ENCODE measurements around the gene TMC3. TPM values are rescaled to one million over a fixed set of nuclear protein-coding genes. Genes with fewer than 3 reads are reported as not detected.
A peak's percentile ranks its signal among the peaks of the same experiment; 100 is the strongest.

The TMC3 gene
- total and polyA plus RNA-seq, 4 donors = 0.02 to 0.13 TPM; not detected in 2

- DNase-seq (ENCODE audit: low spot score) = no peak
- peaks cover 0 to 29% (median 15%) of the 10 kb centered on the region in 4 donors for H3K4me1 ChIP-seq (ENCODE audit: control insufficient read depth in 4 of 4, insufficient read depth in 4 of 4, low read length in 3 of 4)
Observed at GRCh38 chr15:81327516-81327915, 46.5 kb downstream of the TMC3 start.

GRCh38 chr15:81326466-81327212 is 47.4 kb downstream of the TMC3 start:
- no peak overlapping the region for H3K27ac ChIP-seq (ENCODE audit: low read depth in 1 of 2, low read length in 2 of 2)
- TF ChIP-seq YY1 (IDR thresholded peaks at IDR 0.05) (no peak), FOXA2 (IDR thresholded peaks at IDR 0.05) (no peak), JUND (IDR thresholded peaks at IDR 0.05) (no peak), HNF4G (IDR thresholded peaks at IDR 0.05) (no peak), MAX (IDR thresholded peaks at IDR 0.05) (no peak), CTCF (IDR thresholded peaks at IDR 0.05; ENCODE audit: low read depth, low read length, missing input control) (no peak), GABPA (IDR thresholded peaks at IDR 0.05 in 1 of 2, conservative IDR thresholded peaks at IDR 0.05 in 1 of 2) (no peak), NR2F2 (IDR thresholded peaks at IDR 0.05) (no peak), EGR1 (IDR thresholded peaks at IDR 0.05; ENCODE audit: low read depth in 2 of 2) (no peak), ZBTB33 (IDR thresholded peaks at IDR 0.05) (no peak), RXRA (IDR thresholded peaks at IDR 0.05) (no peak), HNF4A (conservative IDR thresholded peaks at IDR 0.05) (no peak), SP1 (IDR thresholded peaks at IDR 0.05) (no peak), FOXA1 (IDR thresholded peaks at IDR 0.05) (no peak), TAF1 (conservative IDR thresholded peaks at IDR 0.05) (no peak), RAD21 (IDR thresholded peaks at IDR 0.05) (no peak)
- TF ChIP-seq, protein P1, sequence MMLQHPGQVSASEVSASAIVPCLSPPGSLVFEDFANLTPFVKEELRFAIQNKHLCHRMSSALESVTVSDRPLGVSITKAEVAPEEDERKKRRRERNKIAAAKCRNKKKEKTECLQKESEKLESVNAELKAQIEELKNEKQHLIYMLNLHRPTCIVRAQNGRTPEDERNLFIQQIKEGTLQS (IDR thresholded peaks at IDR 0.05) = no peak
- TF ChIP-seq, protein P2, sequence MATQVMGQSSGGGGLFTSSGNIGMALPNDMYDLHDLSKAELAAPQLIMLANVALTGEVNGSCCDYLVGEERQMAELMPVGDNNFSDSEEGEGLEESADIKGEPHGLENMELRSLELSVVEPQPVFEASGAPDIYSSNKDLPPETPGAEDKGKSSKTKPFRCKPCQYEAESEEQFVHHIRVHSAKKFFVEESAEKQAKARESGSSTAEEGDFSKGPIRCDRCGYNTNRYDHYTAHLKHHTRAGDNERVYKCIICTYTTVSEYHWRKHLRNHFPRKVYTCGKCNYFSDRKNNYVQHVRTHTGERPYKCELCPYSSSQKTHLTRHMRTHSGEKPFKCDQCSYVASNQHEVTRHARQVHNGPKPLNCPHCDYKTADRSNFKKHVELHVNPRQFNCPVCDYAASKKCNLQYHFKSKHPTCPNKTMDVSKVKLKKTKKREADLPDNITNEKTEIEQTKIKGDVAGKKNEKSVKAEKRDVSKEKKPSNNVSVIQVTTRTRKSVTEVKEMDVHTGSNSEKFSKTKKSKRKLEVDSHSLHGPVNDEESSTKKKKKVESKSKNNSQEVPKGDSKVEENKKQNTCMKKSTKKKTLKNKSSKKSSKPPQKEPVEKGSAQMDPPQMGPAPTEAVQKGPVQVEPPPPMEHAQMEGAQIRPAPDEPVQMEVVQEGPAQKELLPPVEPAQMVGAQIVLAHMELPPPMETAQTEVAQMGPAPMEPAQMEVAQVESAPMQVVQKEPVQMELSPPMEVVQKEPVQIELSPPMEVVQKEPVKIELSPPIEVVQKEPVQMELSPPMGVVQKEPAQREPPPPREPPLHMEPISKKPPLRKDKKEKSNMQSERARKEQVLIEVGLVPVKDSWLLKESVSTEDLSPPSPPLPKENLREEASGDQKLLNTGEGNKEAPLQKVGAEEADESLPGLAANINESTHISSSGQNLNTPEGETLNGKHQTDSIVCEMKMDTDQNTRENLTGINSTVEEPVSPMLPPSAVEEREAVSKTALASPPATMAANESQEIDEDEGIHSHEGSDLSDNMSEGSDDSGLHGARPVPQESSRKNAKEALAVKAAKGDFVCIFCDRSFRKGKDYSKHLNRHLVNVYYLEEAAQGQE (IDR thresholded peaks at IDR 0.05) = no peak
- WGBS = 64% methylated on average over 7 of the region's 7 CpGs
- H3K4me3 ChIP-seq (ENCODE audit: low read depth in 1 of 3, low read length in 3 of 3) = no peak overlapping the region
- H3K36me3 ChIP-seq (ENCODE audit: control insufficient read depth in 4 of 4, insufficient read depth in 3 of 4, low read depth in 1 of 4, low read length in 3 of 4) = peaks cover 0 to 3% (median 0%) of the 10 kb centered on the region in 4 donors
- H3K4me1 ChIP-seq (ENCODE audit: control insufficient read depth in 4 of 4, insufficient read depth in 4 of 4, low read length in 3 of 4) = peaks cover 0 to 37% (median 23%) of the 10 kb centered on the region in 4 donors
- no peak overlapping the region for H3K9ac ChIP-seq (ENCODE audit: low read depth in 1 of 2, low read length in 2 of 2)
- DNase-seq (ENCODE audit: low spot score) = no peak
- H3K9me3 ChIP-seq (ENCODE audit: control insufficient read depth in 4 of 4, low read length in 3 of 4) = no peaks in the 10 kb centered on the region
- H3K27me3 ChIP-seq (ENCODE audit: control insufficient read depth in 4 of 4, insufficient read depth in 4 of 4, low read length in 3 of 4) = no peaks in the 10 kb centered on the region

More at GRCh38 chr15:81327516-81327915, 46.5 kb downstream of the TMC3 start:
- Histone ChIP-seq H3K27ac (ENCODE audit: low read depth in 1 of 2, low read length in 2 of 2) (no peak overlapping the region), H3K36me3 (ENCODE audit: control insufficient read depth in 4 of 4, insufficient read depth in 3 of 4, low read depth in 1 of 4, low read length in 3 of 4) (no peaks in the 10 kb centered on the region), H3K9me3 (ENCODE audit: control insufficient read depth in 4 of 4, low read length in 3 of 4) (no peaks in the 10 kb centered on the region), H3K4me3 (ENCODE audit: low read depth in 1 of 3, low read length in 3 of 3) (no peak overlapping the region), H3K27me3 (ENCODE audit: control insufficient read depth in 4 of 4, insufficient read depth in 4 of 4, low read length in 3 of 4) (no peaks in the 10 kb centered on the region), H3K9ac (ENCODE audit: low read depth in 1 of 2, low read length in 2 of 2) (no peak overlapping the region)
- WGBS = 74% methylated on average over 3 of the region's 3 CpGs
- no peak for TF ChIP-seq ZBTB33 (IDR thresholded peaks at IDR 0.05)
- TF ChIP-seq HNF4A (conservative IDR thresholded peaks at IDR 0.05) = peak in 1 of 2 donors; percentile 47
